CD14-positive monocyte (primary cell): ENCODE data around the gene LIPJ. TPM values are rescaled to one million over a fixed set of nuclear protein-coding genes. Genes with fewer than 3 reads are reported as not detected.

ENCODE experiments used
- DNase-seq, 3 donors: peaks; one replicate each; pipeline ENCODE4 v3.0.0-alpha.2; 2011 to 2022
- H2AFZ ChIP-seq: 2 replicates; pipeline ENCODE4 v1.6.0; 2012; ENCODE audit warnings: mild to moderate bottlenecking, low read depth, low read length, inconsistent platforms; ENCODE audit not compliant: insufficient read depth, poor library complexity, severe bottlenecking
- H3K27ac ChIP-seq, 2 donors: 1 replicate in 1 of 2; 2 replicates in 1 of 2; pipeline ENCODE4 v1.5.1; 2012 to 2013; ENCODE audit warnings: low read length in 2 of 2, control low read depth in 1 of 2, inconsistent platforms in 1 of 2, low read depth in 1 of 2, mild to moderate bottlenecking in 1 of 2
- H3K27me3 ChIP-seq, 2 donors: one replicate each; pipeline versions ENCODE4 v1.6.0 to v1.6.1; 2011 to 2013; ENCODE audit warnings: low read length in 2 of 2; ENCODE audit not compliant: control insufficient read depth in 2 of 2, insufficient read depth in 2 of 2
- H3K36me3 ChIP-seq, 2 donors: replicated peaks in 1 of 2; 1 replicate in 1 of 2; 2 replicates in 1 of 2; pipeline versions ENCODE4 v1.5.1 to v1.6.1; 2012 to 2013; ENCODE audit warnings: low read length in 2 of 2, control low read depth in 1 of 2, inconsistent platforms in 1 of 2, mild to moderate bottlenecking in 1 of 2; ENCODE audit not compliant: insufficient read depth in 2 of 2, control insufficient read depth in 1 of 2
- H3K4me1 ChIP-seq, 2 donors: 1 replicate in 1 of 2; 2 replicates in 1 of 2; pipeline versions ENCODE4 v1.5.1 to v1.6.1; 2012 to 2013; ENCODE audit warnings: low read length in 2 of 2, control low read depth in 1 of 2, inconsistent platforms in 1 of 2, mild to moderate bottlenecking in 1 of 2, moderate library complexity in 1 of 2; ENCODE audit not compliant: insufficient read depth in 2 of 2, control insufficient read depth in 1 of 2
- H3K4me2 ChIP-seq: replicated peaks from 2 replicates; pipeline ENCODE3; 2012; ENCODE audit warnings: low read length, moderate library complexity, mild to moderate bottlenecking; ENCODE audit not compliant: poor library complexity, severe bottlenecking; ENCODE audit errors: extremely low read depth
- H3K4me3 ChIP-seq, 3 experiments: fragments of 200-600 bp in 1 of 3; sonication (generic) in 1 of 3; replicated peaks in 1 of 3; 1 replicate in 2 of 3; 2 replicates in 1 of 3; pipeline ENCODE4 v1.5.1; 2011 to 2013; ENCODE audit warnings: low read length in 3 of 3, mild to moderate bottlenecking in 3 of 3, control low read depth in 2 of 3, low read depth in 2 of 3, inconsistent platforms in 1 of 3, moderate library complexity in 1 of 3
- H3K79me2 ChIP-seq: 2 replicates; pipeline ENCODE4 v1.6.0; 2012; ENCODE audit warnings: mild to moderate bottlenecking, control low read depth, inconsistent platforms, low read length, moderate library complexity; ENCODE audit not compliant: insufficient read depth
- H3K9ac ChIP-seq: 2 replicates; pipeline ENCODE4 v1.6.0; 2017; ENCODE audit warnings: low read length, mild to moderate bottlenecking; ENCODE audit not compliant: insufficient read depth, poor library complexity, severe bottlenecking
- H3K9me3 ChIP-seq, 2 donors: replicated peaks in 1 of 2; 1 replicate in 1 of 2; 2 replicates in 1 of 2; pipeline versions ENCODE4 v1.5.1 to v1.6.1; 2012 to 2013; ENCODE audit warnings: low read length in 2 of 2, control low read depth in 1 of 2; ENCODE audit not compliant: control insufficient read depth in 1 of 2, insufficient read depth in 1 of 2
- H4K20me1 ChIP-seq: 2 replicates; pipeline ENCODE4 v1.6.0; 2012; ENCODE audit warnings: mild to moderate bottlenecking, low read length, control low read depth, moderate library complexity; ENCODE audit not compliant: insufficient read depth
- H3K27ac Mint-ChIP-seq, 7 donors: one replicate each; pipeline ENCODE4 v1.8.0; 2020; ENCODE audit warnings: mild to moderate bottlenecking in 7 of 7, mixed read lengths in 7 of 7, moderate library complexity in 6 of 7, inconsistent platforms in 2 of 7
- H3K27me3 Mint-ChIP-seq, 3 donors: one replicate each; pipeline ENCODE4 v1.8.0; 2021 to 2022; ENCODE audit warnings: low read depth in 3 of 3, mild to moderate bottlenecking in 3 of 3, mixed read lengths in 3 of 3, moderate library complexity in 3 of 3, inconsistent platforms in 1 of 3
- H3K36me3 Mint-ChIP-seq, 2 donors: one replicate each; pipeline ENCODE4 v1.8.0; 2020; ENCODE audit warnings: mixed read lengths in 2 of 2, inconsistent platforms in 1 of 2, mild to moderate bottlenecking in 1 of 2
- H3K4me1 Mint-ChIP-seq: one replicate; pipeline ENCODE4 v1.8.0; 2020; ENCODE audit warnings: mild to moderate bottlenecking, mixed read lengths
- H3K4me3 Mint-ChIP-seq, 2 donors: one replicate each; pipeline ENCODE4 v1.8.0; 2020; ENCODE audit warnings: mild to moderate bottlenecking in 2 of 2, mixed read lengths in 2 of 2, moderate library complexity in 1 of 2
- H3K9me3 Mint-ChIP-seq, 7 donors: one replicate each; pipeline ENCODE4 v1.8.0; 2020 to 2022; ENCODE audit warnings: mixed read lengths in 7 of 7, mild to moderate bottlenecking in 6 of 7, moderate library complexity in 6 of 7, inconsistent platforms in 2 of 7
- CTCF ChIP-seq: fragments of 200-600 bp; IDR thresholded peaks from one replicate; pipeline ENCODE4 v1.8.0; 2022; ENCODE audit warnings: antibody characterized with exemption, mild to moderate bottlenecking
- WGBS: methylation state at CpG from one replicate; pipeline ENCODE4 v1.1.5; 2013; ENCODE audit warnings: missing lambda C conversion rate; ENCODE audit not compliant: insufficient coverage; 5-methylcytosine and 5-hydroxymethylcytosine counted together
- intact Hi-C, 2 donors: fragments of 100-400 bp; cut with micrococcal nuclease; formaldehyde crosslinking; loops; one replicate each; pipeline versions ENCODE4 v1.15.0 to v1.15.1; 2023
- polyA plus RNA-seq, 3 donors: library from polyadenylated mRNA; depleted of rRNA in 1 of 3; unstranded in 2 of 3; stranded (reverse) in 1 of 3; fragments of 300-500 nt in 2 of 3; fragments of >200 nt in 1 of 3; fragmentation: Illumina TruSeq in 2 of 3; gene quantifications; 1 replicate in 2 of 3; 2 replicates in 1 of 3; pipeline ENCODE4 v1.2.3, GENCODE V29; 2012 to 2021

Gene LIPJ
- polyA plus RNA-seq, 3 donors = 0.04 TPM; not detected in 2

GRCh38 chr10:88620441-88620840 lies 33.9 kb downstream of the LIPJ start:
- Histone ChIP-seq H4K20me1 (no peaks in the 10 kb centered on the region), H2AFZ (no peak overlapping the region), H3K79me2 (no peaks in the 10 kb centered on the region), H3K36me3 (no peaks in the 10 kb centered on the region), H3K4me3 (no peak overlapping the region), H3K9me3 (no peaks in the 10 kb centered on the region), H3K9ac (no peak overlapping the region), H3K4me1 (no peaks in the 10 kb centered on the region), H3K27ac (no peak overlapping the region), H3K4me2 (no peak overlapping the region), H3K27me3 (no peaks in the 10 kb centered on the region)
- no peak for TF ChIP-seq CTCF
- no peaks in the 10 kb centered on the region for H3K36me3 Mint-ChIP-seq
- no peak overlapping the region for H3K27ac Mint-ChIP-seq
- H3K9me3 Mint-ChIP-seq = peaks cover 0 to 5% (median 0%) of the 10 kb centered on the region in 7 donors
- H3K27me3 Mint-ChIP-seq = peaks cover 0 to 2% (median 0%) of the 10 kb centered on the region in 3 donors
- H3K4me1 Mint-ChIP-seq = no peaks in the 10 kb centered on the region
- intact Hi-C loops = no loop called here
- WGBS = no CpG with 5 or more reads among the region's 1 CpG
- H3K4me3 Mint-ChIP-seq = no peak overlapping the region
- DNase-seq = no peak

- WGBS = no CpG with 5 or more reads among the region's 2 CpGs
- Histone ChIP-seq H4K20me1 (no peaks in the 10 kb centered on the region), H3K4me1 (no peaks in the 10 kb centered on the region), H3K4me3 (no peak overlapping the region), H3K9me3 (no peaks in the 10 kb centered on the region), H3K79me2 (no peaks in the 10 kb centered on the region), H2AFZ (no peak overlapping the region), H3K36me3 (no peaks in the 10 kb centered on the region), H3K27ac (no peak overlapping the region), H3K9ac (no peak overlapping the region), H3K27me3 (no peaks in the 10 kb centered on the region), H3K4me2 (no peak overlapping the region)
- Mint-ChIP-seq H3K27ac (no peak overlapping the region), H3K27me3 (peaks cover 0 to 2% (median 0%) of the 10 kb centered on the region in 3 donors), H3K9me3 (peaks cover 0 to 7% (median 4%) of the 10 kb centered on the region in 7 donors), H3K36me3 (no peaks in the 10 kb centered on the region), H3K4me3 (no peak overlapping the region), H3K4me1 (no peaks in the 10 kb centered on the region)
- no peak for DNase-seq
- no peak for TF ChIP-seq CTCF
- intact Hi-C loops = no loop called here
Observed at GRCh38 chr10:88623835-88624234, 37.3 kb downstream of the LIPJ start.
